ENCODE results near the gene PDGFRA.

PDGFRA gene

DNA sequence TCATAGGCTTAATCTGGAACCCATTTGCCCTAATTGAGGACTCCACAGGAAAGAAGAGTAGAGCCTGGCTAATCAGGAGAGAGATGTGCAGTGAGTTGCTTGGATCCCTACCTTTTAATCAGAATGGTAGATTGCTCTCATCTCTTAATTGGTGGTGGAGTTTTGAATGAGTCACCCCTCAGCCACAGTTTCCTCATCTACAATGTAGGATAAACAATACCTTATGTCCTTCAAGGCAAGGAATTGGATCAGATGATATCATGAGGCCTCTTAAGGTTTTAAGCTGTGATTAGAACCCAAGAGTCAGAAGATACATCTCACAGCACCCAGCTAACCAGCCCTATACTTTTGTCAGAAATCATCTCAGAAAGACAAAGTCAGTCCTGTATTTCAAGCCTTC, 39.1 kb downstream of the PDGFRA start:
- no peak for TF ChIP-seq CTCF (IDR thresholded peaks at IDR 0.05; ENCODE audit: insufficient read depth, low read length, poor library complexity, severe bottlenecking)
- Histone ChIP-seq H3K4me3 (replicated peaks; ENCODE audit: low read depth, low read length) (no peak overlapping the region), H3K27me3 (replicated peaks; ENCODE audit: control insufficient read depth, insufficient read depth, low read length) (no peaks in the 10 kb centered on the region; the same call in 1 of the 2 replicates), H3K36me3 (ENCODE audit: control insufficient read depth, insufficient read depth, low read length) (no peaks in the 10 kb centered on the region)
- no peak for DNase-seq (ENCODE audit: extremely low read depth, insufficient read length)

DNA sequence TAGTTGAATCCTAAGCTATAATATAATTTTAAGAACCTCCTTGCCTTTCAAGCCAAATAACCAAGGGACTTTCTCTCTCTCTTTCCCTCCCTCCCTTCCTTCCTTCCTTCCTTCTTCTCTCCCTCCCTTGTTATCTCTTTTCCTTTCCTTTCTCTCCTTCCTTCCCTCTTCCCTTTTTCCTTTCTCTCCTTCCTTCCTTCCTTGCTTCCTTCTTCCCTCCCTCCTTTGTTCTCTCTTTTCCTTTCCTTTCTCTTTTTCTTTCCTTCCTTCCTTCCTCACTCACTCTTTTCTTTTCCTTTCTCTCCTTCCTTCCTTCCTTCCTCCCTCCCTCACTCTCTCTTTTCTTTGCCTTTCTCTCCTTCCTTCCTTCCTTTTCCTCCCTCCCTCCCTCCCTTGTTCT, 42.4 kb downstream of the PDGFRA start:
- no peak for DNase-seq (ENCODE audit: extremely low read depth, insufficient read length)
- Histone ChIP-seq H3K36me3 (ENCODE audit: control insufficient read depth, insufficient read depth, low read length) (no peaks in the 10 kb centered on the region), H3K4me3 (replicated peaks; ENCODE audit: low read depth, low read length) (no peak overlapping the region), H3K27me3 (replicated peaks; ENCODE audit: control insufficient read depth, insufficient read depth, low read length) (no peaks in the 10 kb centered on the region; the same call in 1 of the 2 replicates)
- TF ChIP-seq CTCF (IDR thresholded peaks at IDR 0.05; ENCODE audit: insufficient read depth, low read length, poor library complexity, severe bottlenecking) = no peak

- H3K4me3 ChIP-seq (replicated peaks; ENCODE audit: low read depth, low read length) = no peak overlapping the region
- H3K36me3 ChIP-seq (ENCODE audit: control insufficient read depth, insufficient read depth, low read length) = no peaks in the 10 kb centered on the region
- no peak for DNase-seq (ENCODE audit: extremely low read depth, insufficient read length)
- TF ChIP-seq CTCF (IDR thresholded peaks at IDR 0.05; ENCODE audit: insufficient read depth, low read length, poor library complexity, severe bottlenecking) = no peak
- no peaks in the 10 kb centered on the region; the same call in 1 of the 2 replicates for H3K27me3 ChIP-seq (replicated peaks; ENCODE audit: control insufficient read depth, insufficient read depth, low read length)
Measured at GRCh38 chr4:54272051-54272450, 43.0 kb downstream of the PDGFRA start.

GRCh38 chr4:54274264-54274663, 45.2 kb downstream of the PDGFRA start:
- Histone ChIP-seq H3K36me3 (ENCODE audit: control insufficient read depth, insufficient read depth, low read length) (no peaks in the 10 kb centered on the region), H3K27me3 (replicated peaks; ENCODE audit: control insufficient read depth, insufficient read depth, low read length) (no peaks in the 10 kb centered on the region), H3K4me3 (replicated peaks; ENCODE audit: low read depth, low read length) (no peak overlapping the region)
- no peak for TF ChIP-seq CTCF (IDR thresholded peaks at IDR 0.05; ENCODE audit: insufficient read depth, low read length, poor library complexity, severe bottlenecking)
- DNase-seq (ENCODE audit: extremely low read depth, insufficient read length) = no peak

GRCh38 chr4:54274795-54275665, 45.9 kb downstream of the PDGFRA start:
- H3K27me3 ChIP-seq (replicated peaks; ENCODE audit: control insufficient read depth, insufficient read depth, low read length) = no peaks in the 10 kb centered on the region
- TF ChIP-seq CTCF (IDR thresholded peaks at IDR 0.05; ENCODE audit: insufficient read depth, low read length, poor library complexity, severe bottlenecking) = no peak
- no peak overlapping the region for H3K4me3 ChIP-seq (replicated peaks; ENCODE audit: low read depth, low read length)
- DNase-seq (ENCODE audit: extremely low read depth, insufficient read length) = no peak
- no peaks in the 10 kb centered on the region for H3K36me3 ChIP-seq (ENCODE audit: control insufficient read depth, insufficient read depth, low read length)
